Retinal pigment epithelial cell (primary cell): ENCODE results near the gene POMC.

ENCODE experiments used
- DNase-seq: peaks from one replicate; pipeline ENCODE4 v3.0.0-alpha.2; 2010; ENCODE audit warnings: low read depth
- H3K4me3 ChIP-seq: 2 replicates; pipeline ENCODE4 v1.5.1; 2011; ENCODE audit warnings: mild to moderate bottlenecking, low read length, control low read depth, moderate library complexity
- TF ChIP-seq, protein P1 (sequence below): conservative IDR thresholded peaks from 2 replicates; pipeline ENCODE4 v1.5.1; 2011; ENCODE audit warnings: low read depth, low read length, control low read depth, inconsistent platforms

The POMC gene

DNA sequence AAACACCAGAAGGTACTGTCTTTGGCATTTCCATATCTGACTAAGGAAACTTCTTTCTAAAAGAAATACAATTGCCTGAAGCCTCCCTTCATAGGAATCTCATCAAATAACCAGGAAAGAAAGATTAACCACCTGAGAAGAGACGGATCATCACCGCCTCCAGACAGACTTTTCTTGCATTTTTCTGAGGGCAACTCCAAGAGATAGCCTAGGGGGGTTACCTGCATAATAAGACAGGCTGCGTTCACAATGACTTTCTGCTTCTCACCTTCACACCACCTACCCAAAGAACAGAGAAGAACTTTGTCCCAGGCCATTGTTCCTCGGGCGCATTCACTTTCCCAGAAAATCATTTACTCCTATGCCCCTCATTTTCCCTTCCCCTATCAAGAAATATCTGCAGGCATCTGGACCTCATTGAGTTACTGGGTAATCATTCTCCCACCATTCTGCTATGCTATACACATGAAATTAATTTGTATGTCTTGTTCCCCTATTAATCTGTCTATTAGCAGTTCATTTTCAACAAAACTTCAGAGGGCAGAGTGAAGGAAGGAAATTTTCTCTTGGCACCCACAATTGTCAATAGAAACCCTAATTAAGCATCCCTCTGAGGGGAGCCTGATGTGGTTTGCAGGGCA is 8.3 kb upstream of the POMC start:
- no peak for DNase-seq
- H3K4me3 ChIP-seq, result no peak overlapping the region
- TF ChIP-seq, protein P1, sequence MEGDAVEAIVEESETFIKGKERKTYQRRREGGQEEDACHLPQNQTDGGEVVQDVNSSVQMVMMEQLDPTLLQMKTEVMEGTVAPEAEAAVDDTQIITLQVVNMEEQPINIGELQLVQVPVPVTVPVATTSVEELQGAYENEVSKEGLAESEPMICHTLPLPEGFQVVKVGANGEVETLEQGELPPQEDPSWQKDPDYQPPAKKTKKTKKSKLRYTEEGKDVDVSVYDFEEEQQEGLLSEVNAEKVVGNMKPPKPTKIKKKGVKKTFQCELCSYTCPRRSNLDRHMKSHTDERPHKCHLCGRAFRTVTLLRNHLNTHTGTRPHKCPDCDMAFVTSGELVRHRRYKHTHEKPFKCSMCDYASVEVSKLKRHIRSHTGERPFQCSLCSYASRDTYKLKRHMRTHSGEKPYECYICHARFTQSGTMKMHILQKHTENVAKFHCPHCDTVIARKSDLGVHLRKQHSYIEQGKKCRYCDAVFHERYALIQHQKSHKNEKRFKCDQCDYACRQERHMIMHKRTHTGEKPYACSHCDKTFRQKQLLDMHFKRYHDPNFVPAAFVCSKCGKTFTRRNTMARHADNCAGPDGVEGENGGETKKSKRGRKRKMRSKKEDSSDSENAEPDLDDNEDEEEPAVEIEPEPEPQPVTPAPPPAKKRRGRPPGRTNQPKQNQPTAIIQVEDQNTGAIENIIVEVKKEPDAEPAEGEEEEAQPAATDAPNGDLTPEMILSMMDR, result no peak

DNA sequence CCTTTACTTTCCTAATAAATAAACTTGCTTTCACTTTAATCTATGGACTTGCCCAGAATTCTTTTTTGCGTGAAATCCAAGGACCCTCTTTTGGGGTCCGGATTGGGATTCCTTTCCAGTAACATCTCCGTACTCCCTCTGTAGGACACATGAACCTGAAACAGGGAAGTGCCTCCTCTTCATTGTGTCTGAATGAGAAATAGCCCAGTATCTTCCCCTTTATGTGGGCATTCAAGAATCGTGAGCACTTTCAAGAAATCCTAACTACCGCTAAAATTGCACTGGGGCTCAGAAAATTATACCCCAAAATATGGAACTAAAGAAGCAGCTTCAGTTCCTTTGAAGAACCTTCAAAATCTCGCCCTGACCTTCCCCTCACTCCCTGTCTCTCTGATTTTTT is 7.8 kb upstream of the POMC start:
- no peak overlapping the region for H3K4me3 ChIP-seq

DNA sequence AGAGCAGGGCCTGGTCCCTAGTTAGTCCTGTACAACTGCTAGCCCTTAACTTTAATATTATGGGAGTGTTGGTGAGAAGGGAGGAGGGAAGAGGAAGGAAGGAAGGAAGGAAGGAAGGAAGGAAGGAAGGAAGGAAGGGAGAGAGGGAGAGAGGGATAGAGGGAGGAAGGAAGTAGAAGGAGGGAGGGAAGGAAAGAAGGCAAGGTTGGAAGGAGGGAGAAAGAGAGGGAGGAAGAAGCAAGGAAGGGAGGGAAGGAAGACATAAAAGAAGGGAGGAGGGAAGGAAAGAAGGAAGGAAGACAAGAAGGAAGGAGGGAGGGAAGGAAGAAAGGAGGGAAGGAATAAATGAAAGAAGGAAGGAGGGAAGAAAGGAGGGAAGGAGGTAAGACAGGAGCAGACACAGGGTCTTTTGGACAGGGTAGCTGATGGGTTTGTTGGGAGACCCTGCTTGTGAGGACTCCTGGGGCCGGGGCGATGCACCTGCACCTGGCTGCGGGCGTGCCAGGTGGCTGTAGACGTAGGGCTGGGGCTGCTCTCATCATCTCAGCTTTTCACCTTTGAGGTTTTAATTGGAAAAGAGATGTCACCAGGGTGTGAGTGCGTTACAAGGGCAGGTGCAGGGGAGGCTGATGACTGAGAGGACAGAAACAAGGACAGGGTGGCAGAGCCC is 5.9 kb upstream of the POMC start:
- TF ChIP-seq, protein P1, result no peak

More for the DNA sequence above, 7.8 kb upstream of the POMC start:
- TF ChIP-seq, protein P1, result no peak
- no peak for DNase-seq

DNA sequence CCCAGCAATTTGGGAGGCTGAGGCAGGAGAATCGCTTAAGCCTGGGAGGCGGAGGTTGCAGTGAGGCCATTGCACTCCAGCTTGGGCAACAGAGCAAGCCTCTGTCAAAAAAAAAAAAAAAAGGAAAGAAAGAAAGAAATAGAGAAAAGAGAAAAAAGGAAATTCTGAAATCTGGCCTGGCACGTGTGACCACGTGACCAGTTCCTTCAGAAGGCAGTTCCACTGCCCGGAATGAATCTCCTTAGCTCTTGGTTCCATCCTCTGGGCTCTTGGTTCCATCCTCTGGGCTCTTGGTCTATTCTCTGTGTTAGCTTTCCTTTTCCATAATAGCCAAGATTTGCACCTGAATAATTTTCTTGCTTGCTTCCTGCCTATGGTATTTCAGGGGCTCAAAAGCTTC is 5.3 kb upstream of the POMC start:
- H3K4me3 ChIP-seq, result no peak overlapping the region
- no peak for DNase-seq
- TF ChIP-seq, protein P1, result no peak

More for the DNA sequence above, 5.9 kb upstream of the POMC start:
- H3K4me3 ChIP-seq, result no peak overlapping the region
- DNase-seq, result no peak

DNA sequence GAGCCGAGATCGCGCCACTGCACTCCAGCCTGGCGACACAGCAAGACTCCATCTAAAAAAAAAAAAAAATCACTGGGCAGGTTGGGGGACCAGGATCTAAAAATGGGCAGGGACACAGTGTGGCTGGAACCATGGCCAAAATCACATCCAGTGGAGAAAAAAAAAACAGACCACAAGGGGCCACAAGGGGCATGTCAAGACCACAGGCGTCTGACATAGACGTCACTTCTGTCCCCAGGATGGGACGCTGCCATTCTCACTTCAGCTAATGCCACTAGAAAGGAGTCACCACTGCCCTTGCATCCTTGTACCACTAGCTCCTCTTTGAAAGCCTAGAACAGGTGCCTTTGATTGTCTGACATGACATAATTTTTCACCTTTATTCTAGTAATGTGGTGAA is 2.5 kb upstream of the POMC start:
- TF ChIP-seq, protein P1, result no peak
- H3K4me3 ChIP-seq, result no peak overlapping the region
- no peak for DNase-seq

DNA sequence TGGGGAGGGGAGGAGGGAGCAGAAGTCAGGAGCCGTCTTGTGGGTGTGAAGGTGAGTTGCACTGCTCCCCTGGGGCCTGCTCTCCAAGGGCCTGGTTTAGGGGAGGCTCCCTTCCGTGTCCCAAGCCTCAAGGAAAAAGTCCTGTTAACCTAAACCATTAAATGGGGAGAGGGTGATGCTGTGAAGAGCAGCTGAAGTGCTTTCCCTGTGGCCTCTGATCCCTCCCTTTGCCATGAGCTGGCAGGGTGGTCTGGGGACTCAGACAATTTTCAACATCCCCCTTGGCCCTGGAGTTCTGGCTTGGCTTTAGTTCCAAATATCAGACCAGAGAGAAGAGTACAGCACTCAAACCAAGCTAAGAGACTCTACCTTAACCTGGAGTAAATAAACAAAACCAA is 692 bp upstream of the POMC start:
- TF ChIP-seq, protein P1, result no peak
- no peak for DNase-seq
- H3K4me3 ChIP-seq, result no peak overlapping the region
